ENCODE results near the gene RAX. TPM values are rescaled to one million over a fixed set of nuclear protein-coding genes. Genes with fewer than 3 reads are reported as not detected.
A peak's percentile ranks its signal among the peaks of the same experiment; 100 is the strongest.

RAX gene
- total and polyA plus RNA-seq, 2 of the 8 experiments (the other 6 are each of a cell fraction or from before 2014, with no cell fraction given) = 0.12 to 0.52 TPM

- Histone ChIP-seq H3K79me2 (ENCODE audit: control insufficient read depth in 1 of 2, insufficient read depth in 2 of 2, low read length in 2 of 2) (no peaks in the 10 kb centered on the region), H3K4me1 (replicated peaks in 1 of 4; ENCODE audit: control insufficient read depth in 3 of 4, insufficient read depth in 4 of 4, low read length in 3 of 4) (no peaks in the 10 kb centered on the region; a peak in 1 of 7 replicates), H2BK12ac (ENCODE audit: low read depth, low read length) (peak overlapping the region; percentile 50; the same call in 1 of the 2 replicates), H3K4me3 (ENCODE audit: extremely low read depth in 1 of 4, insufficient read depth in 2 of 4, low read depth in 3 of 4, low read length in 4 of 4) (peak overlapping the region; percentile 14 to 54 (median 47); a peak in 7 of 8 replicates), H3K36me3 (ENCODE audit: control insufficient read depth in 2 of 4, insufficient read depth in 4 of 4, low read length in 3 of 4) (no peaks in the 10 kb centered on the region), H2BK5ac (ENCODE audit: low read depth, low read length) (no peak overlapping the region), H3K23ac (ENCODE audit: insufficient read length) (no peak overlapping the region), H2AK5ac (ENCODE audit: low read depth, low read length) (no peak overlapping the region), H3K4me2 (ENCODE audit: insufficient read depth in 1 of 2, low read depth in 2 of 2, low read length in 2 of 2) (peak overlapping the region; percentile 44 to 85), H3K14ac (ENCODE audit: insufficient read length) (no peak overlapping the region), H3K27me3 (replicated peaks in 1 of 4; ENCODE audit: control insufficient read depth in 3 of 4, extremely low read depth in 1 of 4, insufficient read depth in 3 of 4, low read length in 3 of 4) (peaks cover 0 to 13% (median 6%) of the 10 kb centered on the region in 4 experiments; a peak in 6 of 7 replicates), H4K91ac (replicated peaks; ENCODE audit: insufficient read length, low read length) (no peak overlapping the region), H2BK15ac (ENCODE audit: low read length) (no peak overlapping the region), H3K56ac (replicated peaks; ENCODE audit: insufficient read length, low read depth, low read length) (no peak overlapping the region), H3K9me3 (ENCODE audit: insufficient read depth in 2 of 2, low read depth in 1 of 2, low read length in 1 of 2) (no peaks in the 10 kb centered on the region), H3K4ac (replicated peaks; ENCODE audit: insufficient read length, low read depth, low read length) (no peak overlapping the region), H4K8ac (ENCODE audit: extremely low read depth, insufficient read depth, low read length) (peak overlapping the region; percentile 81; the same call in 1 of the 2 replicates), H3K27ac (ENCODE audit: low read depth, low read length) (no peak overlapping the region), H2AFZ (ENCODE audit: low read length) (peak overlapping the region; percentile 90; the same call in 1 of the 2 replicates), H2BK20ac (ENCODE audit: low read length) (no peak overlapping the region), H3K18ac (ENCODE audit: extremely low read depth, low read length) (no peak overlapping the region; the same call in 1 of the 2 replicates), H3K23me2 (ENCODE audit: low read depth, low read length) (peaks cover 2% of the 10 kb centered on the region; the same call in 1 of the 2 replicates), H3K79me1 (ENCODE audit: low read depth, low read length) (no peaks in the 10 kb centered on the region), H3K9ac (replicated peaks in 1 of 4; ENCODE audit: extremely low read depth in 1 of 4, low read depth in 3 of 4, low read length in 3 of 4) (no peak overlapping the region), H2BK120ac (replicated peaks; ENCODE audit: low read depth, low read length) (no peak overlapping the region), H4K20me1 (replicated peaks in 1 of 2; ENCODE audit: control insufficient read depth in 1 of 2, insufficient read depth in 2 of 2, low read length in 2 of 2) (no peaks in the 10 kb centered on the region), H4K5ac (ENCODE audit: insufficient read length, low read depth, low read length) (no peak overlapping the region)
- ChIA-PET CTCF (ENCODE audit: partially characterized antibody) (interaction anchor here (0.6 to 4.8 kb wide), 41 partner anchors 10 to 1553 kb away, joined by 3 to 70 read pairs (median 4); partner anchors contain the start of genes CPLX4, LMAN1 and RAX), POLR2A (ENCODE audit: partially characterized antibody) (interaction anchor here (1.1 to 1.6 kb wide), 2 partner anchors 16 to 94 kb away, joined by 3 read pairs; no protein-coding TSS in a partner anchor)
- WGBS, 2 experiments (ENCODE audit: extremely low coverage in 1 of 2, insufficient coverage in 1 of 2, insufficient read length in 1 of 2, insufficient replicate concordance in 2 of 2, low coverage in 1 of 2, low lambda C conversion rate in 2 of 2, missing lambda C conversion rate in 1 of 2) = 9% methylated on average over 43 of the region's 46 CpGs; no CpG with 5 or more reads in 1 of the 2 experiments
- FAIRE-seq (no peak), DNase-seq (ENCODE audit: low read depth in 1 of 2, low spot score in 2 of 2) (peak; percentile 15 to 89)
- TF ChIP-seq EZH2 (IDR thresholded peaks at IDR 0.05; ENCODE audit: low read depth, low read length, severe bottlenecking) = no peak
- peak; percentile 62 for TF ChIP-seq E2F6 (IDR thresholded peaks at IDR 0.05)
- TF ChIP-seq KDM1A (IDR thresholded peaks at IDR 0.05; ENCODE audit: borderline replicate concordance, low read length) = peak; percentile 62
- peak; percentile 49 for TF ChIP-seq MAX (IDR thresholded peaks at IDR 0.05)
- TF ChIP-seq CTCF (IDR thresholded peaks at IDR 0.05; ENCODE audit: control extremely low read depth in 1 of 3, insufficient read depth in 1 of 3, low read depth in 1 of 3, low read length in 3 of 3) = peak; percentile 58 to 92 (median 74)
- peak; percentile 75 to 82 for TF ChIP-seq RAD21 (IDR thresholded peaks at IDR 0.05 in 1 of 2, conservative IDR thresholded peaks at IDR 0.05 in 1 of 2; ENCODE audit: low read depth in 2 of 2, low read length in 2 of 2)
These were observed 35.1 kb upstream of the RAX start for GRCh38 chr18:59308248-59308937.
